Mesodermal cell (in vitro differentiated cells): Measurements from ENCODE around the gene LIMS2.

Experiments
- H3K27ac ChIP-seq: 2 replicates; pipeline ENCODE4 v1.7.0; 2013; ENCODE audit warnings: mild to moderate bottlenecking, low read depth, low read length, moderate library complexity; ENCODE audit not compliant: severe bottlenecking
- H3K36me3 ChIP-seq: 2 replicates; pipeline ENCODE4 v1.7.1; 2013; ENCODE audit warnings: mild to moderate bottlenecking, low read length, moderate library complexity; ENCODE audit not compliant: control insufficient read depth, insufficient read depth
- H3K4me1 ChIP-seq: one replicate; pipeline ENCODE4 v1.7.1; 2013; ENCODE audit warnings: mild to moderate bottlenecking, low read length; ENCODE audit not compliant: insufficient read depth, control insufficient read depth, poor library complexity, severe bottlenecking
- H3K4me3 ChIP-seq: 2 replicates; pipeline ENCODE4 v1.7.0; 2013; ENCODE audit warnings: low read length, control low read depth, mild to moderate bottlenecking; ENCODE audit not compliant: insufficient read depth, poor library complexity, severe bottlenecking; ENCODE audit errors: extremely low read depth
- H3K9me3 ChIP-seq: 2 replicates; pipeline ENCODE4 v1.7.1; 2013; ENCODE audit warnings: mild to moderate bottlenecking, low read length, moderate library complexity; ENCODE audit not compliant: control insufficient read depth
- WGBS, 2 experiments: methylation state at CpG; one replicate each; pipeline ENCODE4 v1.1.5; 2013; ENCODE audit warnings: missing lambda C conversion rate in 2 of 2; ENCODE audit not compliant: insufficient coverage in 2 of 2; 5-methylcytosine and 5-hydroxymethylcytosine counted together

Gene LIMS2

DNA sequence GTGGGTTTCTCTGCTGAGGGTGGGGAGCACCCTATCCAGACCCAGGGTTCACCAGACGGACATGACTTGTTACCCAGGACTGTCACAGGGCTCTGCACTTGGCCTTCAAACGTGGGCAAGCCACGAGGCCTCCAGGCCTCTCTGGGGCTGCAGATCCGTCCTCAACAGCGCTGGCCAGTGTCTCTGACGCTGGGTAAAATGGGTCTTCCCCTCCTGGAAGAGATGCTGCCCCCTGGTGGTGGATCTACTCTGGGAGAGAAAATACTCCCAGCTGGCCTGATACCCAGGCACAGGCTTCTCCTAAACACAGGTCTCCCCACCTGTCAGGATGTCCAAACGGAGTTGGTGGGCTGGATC lies 25.7 kb downstream of the LIMS2 start:
- peaks cover 21% of the 10 kb centered on the region for H3K4me1 ChIP-seq
- 16 to 17% methylated on average over 5 to 7 of the region's 7 CpGs for WGBS, 2 experiments
- H3K36me3 ChIP-seq: no peaks in the 10 kb centered on the region
- no peaks in the 10 kb centered on the region for H3K9me3 ChIP-seq
- H3K4me3 ChIP-seq: no peak overlapping the region
- H3K27ac ChIP-seq: no peak overlapping the region

DNA sequence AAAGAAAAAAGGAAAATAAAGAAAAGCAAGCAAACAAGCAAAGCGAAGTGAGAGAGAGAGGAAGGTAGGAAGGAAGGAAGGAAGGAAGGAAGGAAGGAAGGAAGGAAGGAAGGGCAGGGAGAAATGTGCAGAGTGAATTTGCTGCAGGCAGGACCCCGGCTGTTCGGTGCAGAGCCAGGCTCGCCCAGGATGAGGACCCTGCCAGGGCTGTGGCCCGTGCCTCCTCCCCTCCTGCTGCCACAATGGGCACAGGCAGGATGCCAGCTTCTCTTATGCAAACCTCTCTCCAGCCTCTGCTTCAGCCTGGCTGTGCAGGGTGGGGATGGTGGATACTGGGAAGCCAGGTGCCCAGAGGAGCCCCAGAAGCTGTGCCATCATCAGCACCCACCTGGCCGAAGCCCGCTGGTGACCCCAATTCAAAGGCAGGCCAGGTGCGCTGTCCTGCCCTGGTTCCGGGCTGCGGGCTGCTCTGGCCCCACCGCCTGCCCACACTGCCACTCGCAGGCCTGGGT lies 26.2 kb downstream of the LIMS2 start:
- Histone ChIP-seq H3K4me1 (peaks cover 21% of the 10 kb centered on the region), H3K9me3 (no peaks in the 10 kb centered on the region), H3K4me3 (no peak overlapping the region), H3K27ac (no peak overlapping the region), H3K36me3 (no peaks in the 10 kb centered on the region)
- WGBS, 2 experiments: 88 to 89% methylated on average over 6 to 10 of the region's 12 CpGs

DNA sequence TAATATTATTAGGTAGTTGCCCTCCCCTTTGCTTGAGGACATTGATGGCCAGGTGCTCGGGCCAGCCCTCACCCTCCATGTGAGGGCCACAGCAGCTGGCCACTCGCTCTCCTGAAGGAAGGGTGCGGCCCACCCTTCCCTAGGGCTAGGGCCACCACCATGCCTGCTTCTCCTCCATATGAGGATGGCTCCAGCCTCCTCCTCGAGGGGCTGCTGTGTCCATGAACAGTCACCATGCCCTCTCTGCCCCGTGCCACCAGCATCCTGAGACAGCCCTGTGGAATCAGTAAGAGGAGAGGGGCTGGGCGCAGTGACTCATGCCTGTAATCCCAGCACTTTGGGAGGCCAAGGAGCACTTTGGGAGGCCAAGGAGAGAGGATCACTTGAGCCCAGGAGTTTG lies 27.0 kb downstream of the LIMS2 start:
- H3K4me3 ChIP-seq: no peak overlapping the region
- 95 to 98% methylated on average over 3 to 6 of the region's 6 CpGs for WGBS, 2 experiments
- no peak overlapping the region for H3K27ac ChIP-seq
- H3K36me3 ChIP-seq: no peaks in the 10 kb centered on the region
- H3K4me1 ChIP-seq: peaks cover 21% of the 10 kb centered on the region
- H3K9me3 ChIP-seq: no peaks in the 10 kb centered on the region

DNA sequence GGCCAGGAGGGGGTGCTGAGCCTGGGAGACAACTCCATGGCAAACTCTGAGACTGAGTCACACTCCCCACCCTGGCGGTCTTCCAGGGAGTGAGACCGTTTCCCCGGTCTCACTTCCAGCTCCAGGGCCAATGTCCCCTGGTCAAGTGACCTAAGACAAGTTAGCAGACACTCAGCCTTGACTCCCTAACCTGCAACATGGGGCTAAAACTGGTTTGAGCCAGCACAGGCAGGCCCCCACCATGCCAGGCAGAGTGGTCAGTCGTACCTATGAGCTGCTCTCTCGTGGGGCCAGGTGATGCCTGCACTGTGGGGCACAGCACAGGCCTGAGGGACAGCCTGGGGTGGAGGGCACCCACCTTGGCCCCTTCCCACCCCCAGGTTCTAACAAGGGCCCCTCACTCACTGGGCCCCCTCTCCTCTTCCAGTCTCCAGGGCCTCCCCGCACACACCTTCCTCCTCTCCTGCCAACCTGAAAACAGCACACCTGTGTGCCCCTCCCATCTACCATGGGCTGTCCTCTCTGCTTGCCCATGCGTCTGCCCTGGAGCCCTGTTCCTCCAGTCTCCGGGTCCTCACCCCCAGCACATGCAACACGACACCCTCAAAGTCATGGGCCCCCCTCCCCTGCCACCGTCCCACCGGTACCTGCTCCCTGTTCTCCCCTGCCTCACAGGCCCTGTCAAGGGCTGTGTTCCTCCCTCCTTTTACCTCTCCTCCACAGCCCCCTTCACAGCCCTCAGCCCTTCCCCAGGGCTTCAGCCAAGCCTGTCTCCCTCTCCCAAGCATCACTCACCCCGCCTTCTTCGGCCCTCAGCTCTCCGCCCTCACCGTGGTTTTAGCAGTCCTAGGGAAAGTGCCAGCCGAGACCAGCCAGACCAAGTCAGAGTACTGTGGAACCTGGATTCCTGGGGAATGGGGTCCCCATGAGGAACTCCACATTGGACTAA lies 27.8 kb downstream of the LIMS2 start:
- WGBS, 2 experiments: 81 to 82% methylated on average over 13 to 14 of the region's 16 CpGs
- no peaks in the 10 kb centered on the region for H3K9me3 ChIP-seq
- no peaks in the 10 kb centered on the region for H3K36me3 ChIP-seq
- peaks cover 22% of the 10 kb centered on the region for H3K4me1 ChIP-seq
- H3K4me3 ChIP-seq: no peak overlapping the region
- H3K27ac ChIP-seq: no peak overlapping the region

DNA sequence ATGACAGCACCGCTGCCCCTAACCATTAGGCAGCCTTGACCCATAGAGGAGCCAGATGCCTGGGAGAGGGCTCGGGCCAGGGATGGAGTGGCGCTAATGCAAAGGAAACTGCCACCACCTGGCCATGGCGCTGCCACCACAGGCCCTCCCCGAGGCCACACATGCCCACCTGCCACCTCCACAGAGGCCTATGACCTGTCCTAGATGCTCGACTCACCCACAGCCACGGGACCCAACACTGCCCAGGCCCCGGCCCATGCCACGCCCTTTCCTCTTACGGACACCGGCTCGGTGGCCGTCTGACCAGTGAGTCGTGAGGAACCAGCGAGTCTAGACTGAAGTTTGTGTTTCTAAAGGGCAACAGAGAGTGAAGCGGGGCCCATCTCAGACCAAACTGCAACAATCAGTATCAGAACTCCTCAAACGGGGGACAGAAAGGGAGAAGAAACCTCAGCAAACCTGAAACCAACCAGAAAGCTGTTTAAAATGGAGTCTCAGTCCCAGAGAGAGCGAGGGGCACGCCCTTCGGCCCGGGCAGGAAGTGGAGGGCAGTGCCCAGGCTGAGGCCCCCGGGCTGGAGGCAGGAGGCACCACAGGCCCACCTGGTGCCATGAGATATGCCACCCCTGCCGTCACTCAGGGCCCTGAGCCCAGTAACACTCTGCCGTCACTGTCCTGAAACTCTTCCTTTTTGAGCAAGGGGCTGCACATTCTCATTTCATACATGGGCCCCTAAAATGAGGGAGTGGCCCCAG lies 28.7 kb downstream of the LIMS2 start:
- no peak overlapping the region for H3K4me3 ChIP-seq
- H3K4me1 ChIP-seq: peaks cover 23% of the 10 kb centered on the region
- H3K9me3 ChIP-seq: no peaks in the 10 kb centered on the region
- WGBS, 2 experiments: 90 to 92% methylated on average over 18 to 24 of the region's 24 CpGs
- no peak overlapping the region for H3K27ac ChIP-seq
- H3K36me3 ChIP-seq: no peaks in the 10 kb centered on the region

DNA sequence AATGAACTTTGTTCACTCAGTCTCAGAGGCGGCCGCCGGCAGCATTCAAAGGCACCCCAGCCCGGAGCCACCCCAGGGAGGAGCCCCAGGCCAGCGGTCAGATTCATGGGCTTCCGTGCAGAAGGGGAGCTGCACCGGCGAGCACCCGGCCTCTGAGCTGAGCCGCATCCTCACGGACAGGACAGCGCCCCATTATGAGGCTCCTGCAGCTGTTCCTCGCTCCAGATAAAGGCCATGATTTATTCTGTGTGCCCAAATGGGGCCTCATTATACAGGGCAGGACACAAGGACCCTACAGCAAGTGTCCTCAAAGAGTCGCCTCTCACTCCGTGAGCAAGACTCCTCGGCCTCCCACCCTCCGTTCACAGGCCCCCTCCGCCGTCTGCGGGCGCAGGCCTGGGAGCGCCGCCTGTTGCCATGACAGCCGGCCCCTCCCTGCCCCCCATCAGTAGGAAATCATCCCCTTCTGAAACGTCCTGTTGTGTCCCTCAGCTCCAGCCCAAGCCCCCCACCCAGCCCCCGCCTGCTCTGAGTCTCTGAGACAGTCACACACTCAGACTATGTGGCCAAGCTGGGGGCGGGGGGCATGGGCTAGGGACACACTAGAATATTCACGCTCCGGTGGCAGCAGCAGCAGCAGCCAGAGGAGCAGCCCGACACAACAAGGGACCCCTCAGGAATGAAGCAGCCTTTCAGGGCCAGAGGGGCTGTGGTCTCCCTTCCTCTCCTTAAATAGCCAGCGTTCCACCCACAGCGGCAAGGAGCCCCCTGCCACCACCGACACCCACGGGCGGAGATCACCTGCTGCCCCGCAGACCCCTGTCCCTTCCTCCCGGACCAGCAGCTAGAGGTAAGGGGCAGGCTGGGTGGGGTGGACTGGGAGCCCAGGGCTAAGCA lies 29.7 kb downstream of the LIMS2 start, which contains the start of gene GPR17:
Gene GPR17 (plus strand): TSS at position 759 of the 897 bp plus-strand sequence. CDS start 4,583 bp downstream, outside the sequence.
- WGBS, 2 experiments: 82 to 91% methylated on average over 29 to 30 of the region's 37 CpGs
- H3K36me3 ChIP-seq: no peaks in the 10 kb centered on the region
- H3K27ac ChIP-seq: no peak within 1 kb of the TSS
- H3K4me3 ChIP-seq: no peak within 1 kb of the TSS
- H3K4me1 ChIP-seq: peaks cover 26% of the 10 kb centered on the region
- H3K9me3 ChIP-seq: no peaks in the 10 kb centered on the region

DNA sequence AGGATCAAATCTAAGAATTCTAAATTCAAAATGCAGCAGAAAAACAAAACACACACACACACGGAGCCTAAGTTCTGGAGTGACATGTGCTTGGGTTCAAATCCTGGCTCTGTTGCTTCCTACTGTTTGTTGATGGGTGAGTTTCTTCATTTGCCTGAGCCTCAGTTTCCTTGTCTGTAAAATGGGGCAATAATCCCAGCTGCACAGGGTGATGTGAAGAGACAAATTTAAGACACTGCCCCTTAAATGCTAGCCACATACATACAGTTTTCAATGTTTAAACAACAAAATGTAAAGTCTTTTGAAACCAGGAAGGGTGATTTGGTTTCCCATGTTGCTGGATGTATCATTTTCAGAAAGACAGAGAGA lies 30.3 kb downstream of the LIMS2 start:
- H3K4me3 ChIP-seq: no peak overlapping the region
- H3K9me3 ChIP-seq: no peaks in the 10 kb centered on the region
- no peaks in the 10 kb centered on the region for H3K36me3 ChIP-seq
- peaks cover 27% of the 10 kb centered on the region for H3K4me1 ChIP-seq
- H3K27ac ChIP-seq: no peak overlapping the region
- 100% methylated on average over 1 of the region's 1 CpG; no CpG with 5 or more reads in 1 of the 2 experiments for WGBS, 2 experiments

DNA sequence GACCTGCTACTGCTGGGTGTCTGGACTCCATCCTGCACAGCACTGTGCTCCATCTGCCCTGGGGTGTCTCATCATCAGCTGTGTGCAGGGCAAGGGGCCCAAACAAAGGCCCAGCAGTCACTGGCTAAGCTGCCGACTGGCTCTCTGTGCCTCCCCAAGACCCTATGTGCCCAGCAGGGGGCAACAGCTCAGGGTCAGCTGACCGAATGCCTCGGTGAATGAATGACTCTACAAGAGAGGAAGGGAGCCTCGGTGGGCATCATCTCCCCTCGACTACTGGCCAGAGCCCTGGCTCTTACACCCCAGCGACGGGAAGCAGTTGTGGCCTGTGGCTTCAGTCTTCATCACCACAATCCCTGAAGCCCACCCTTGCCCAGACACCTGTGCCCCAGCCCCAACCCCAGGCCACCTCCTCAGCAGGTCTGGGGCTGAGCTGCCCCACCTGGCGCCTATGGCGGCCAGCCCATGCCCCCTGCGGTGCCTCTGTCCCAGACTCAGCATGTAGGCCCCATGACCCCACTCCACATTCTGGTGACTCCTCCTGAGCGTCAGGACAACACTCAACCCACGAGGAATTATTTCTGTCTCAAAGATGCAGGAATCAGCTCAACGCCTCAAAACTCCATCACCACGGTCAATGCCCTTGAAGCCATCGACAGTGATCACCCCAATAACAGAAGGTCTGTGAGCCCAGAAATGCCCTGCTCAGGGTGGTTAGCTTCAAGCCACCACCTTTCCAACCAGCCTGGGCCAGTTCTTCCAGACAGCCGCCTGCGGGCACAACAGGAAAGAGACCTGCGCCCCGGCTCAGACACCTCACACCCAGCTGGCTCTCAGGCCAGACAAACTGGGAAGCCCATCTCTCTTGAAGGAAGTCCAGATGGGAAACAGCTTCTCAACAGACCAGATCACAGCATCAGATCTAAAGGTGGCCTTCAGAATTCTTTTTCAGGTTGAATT lies 31.0 kb downstream of the LIMS2 start:
- Histone ChIP-seq H3K9me3 (no peaks in the 10 kb centered on the region), H3K4me1 (peaks cover 27% of the 10 kb centered on the region), H3K36me3 (no peaks in the 10 kb centered on the region), H3K4me3 (no peak overlapping the region), H3K27ac (no peak overlapping the region)
- 88 to 93% methylated on average over 14 to 16 of the region's 19 CpGs for WGBS, 2 experiments

DNA sequence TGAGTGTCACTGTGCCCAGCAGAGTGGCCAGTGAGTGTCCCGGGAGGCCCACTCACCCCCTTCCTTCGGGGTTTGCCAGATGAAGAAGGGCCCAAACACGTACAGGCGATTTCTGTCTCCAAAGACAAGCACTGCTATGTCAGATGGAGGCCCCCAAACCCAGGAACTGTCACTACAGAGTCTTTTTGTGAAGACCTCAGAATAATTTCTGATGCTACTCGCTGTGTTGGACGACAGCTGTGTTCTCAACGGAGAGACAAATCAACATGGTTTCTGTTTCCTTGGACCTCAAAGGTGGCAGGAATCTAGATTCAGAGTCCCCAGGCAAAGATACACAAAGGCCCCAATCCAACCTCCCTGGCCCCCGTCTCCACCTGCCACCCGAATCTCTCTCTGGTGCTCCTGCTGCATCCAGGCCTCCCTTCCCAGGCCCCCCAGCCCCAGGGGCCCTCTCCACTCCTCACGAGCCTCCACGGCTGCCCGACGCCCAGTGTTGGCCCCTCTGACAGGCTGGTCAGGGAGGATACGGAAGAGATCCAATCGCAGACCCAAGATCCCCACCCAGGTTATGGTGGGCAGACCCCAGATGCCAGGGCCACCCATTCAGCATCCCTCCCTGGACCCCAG lies 31.8 kb downstream of the LIMS2 start:
- 86 to 90% methylated on average over 13 to 15 of the region's 15 CpGs for WGBS, 2 experiments
- H3K36me3 ChIP-seq: no peaks in the 10 kb centered on the region
- H3K27ac ChIP-seq: no peak overlapping the region
- no peaks in the 10 kb centered on the region for H3K9me3 ChIP-seq
- H3K4me3 ChIP-seq: no peak overlapping the region
- peaks cover 32% of the 10 kb centered on the region for H3K4me1 ChIP-seq
